NCI-H2196 treated with DMSO at 0.1 percent for 48 hours (cell line): ENCODE measurements around the gene MUC22.
"Not testable (repeated sequence)": the region's sequence is repeated elsewhere in the genome, so short reads cannot be mapped to it uniquely, and the experiment has no call there.

Experiments
- DNase-seq: peaks from one replicate; lab custom pipeline; 2025; ENCODE audit not compliant: unreplicated experiment; lab: John Stamatoyannopoulos, UW

The MUC22 gene

GRCh38 chr6:31037169-31037568 is 26.9 kb downstream of the MUC22 start:
- DNase-seq = no peak

- no peak for DNase-seq
These were observed 27.4 kb downstream of the MUC22 start for GRCh38 chr6:31037682-31038081.

- no peak for DNase-seq
These were observed 28.3 kb downstream of the MUC22 start for GRCh38 chr6:31038559-31038958.

GRCh38 chr6:31040801-31041200 is 30.5 kb downstream of the MUC22 start:
- DNase-seq = no peak

- no peak for DNase-seq
These were observed 31.2 kb downstream of the MUC22 start for GRCh38 chr6:31041372-31041974.

GRCh38 chr6:31042806-31043205 is 32.5 kb downstream of the MUC22 start:
- DNase-seq = no peak

GRCh38 chr6:31048099-31048498 is 37.8 kb downstream of the MUC22 start:
- no peak for DNase-seq

GRCh38 chr6:31049518-31049917 is 39.2 kb downstream of the MUC22 start:
- DNase-seq = no peak

GRCh38 chr6:31053187-31053586 is 42.9 kb downstream of the MUC22 start:
- DNase-seq = not testable (repeated sequence)

- no peak for DNase-seq
These were observed 43.6 kb downstream of the MUC22 start for GRCh38 chr6:31053873-31054272.

GRCh38 chr6:31055441-31055840 is 45.2 kb downstream of the MUC22 start:
- no peak for DNase-seq

- no peak for DNase-seq
These were observed 47.2 kb downstream of the MUC22 start for GRCh38 chr6:31057426-31058003.

GRCh38 chr6:31058128-31058894 is 48.0 kb downstream of the MUC22 start:
- no peak for DNase-seq

- no peak for DNase-seq
These were observed 49.9 kb downstream of the MUC22 start for GRCh38 chr6:31060145-31060544.

GRCh38 chr6:31063906-31064435 is 53.7 kb downstream of the MUC22 start:
- DNase-seq = no peak

- no peak for DNase-seq
These were observed 55.3 kb downstream of the MUC22 start for GRCh38 chr6:31065556-31065955.

- DNase-seq = not testable (repeated sequence)
These were observed 56.8 kb downstream of the MUC22 start for GRCh38 chr6:31067028-31067427.

- not testable (repeated sequence) for DNase-seq
These were observed 57.8 kb downstream of the MUC22 start for GRCh38 chr6:31067891-31068668.

- peak; percentile 51 for DNase-seq
These were observed 58.5 kb downstream of the MUC22 start for GRCh38 chr6:31068669-31069340.

- DNase-seq = peak; percentile 18
These were observed 60.5 kb downstream of the MUC22 start for GRCh38 chr6:31070711-31071197.

- no peak for DNase-seq
These were observed 64.1 kb downstream of the MUC22 start for GRCh38 chr6:31074401-31074800.
